Posterior cingulate gyrus (tissue), 11 donors: ENCODE results near the gene RORC.
A peak's percentile ranks its signal among the peaks of the same experiment; 100 is the strongest.

ENCODE experiments used
- DNase-seq, 10 donors: peaks; one replicate each; pipeline versions ENCODE4 v3.0.0 to v3.0.0-alpha.2; 2020 to 2021; ENCODE audit warnings: mixed read lengths in 3 of 10
- intact Hi-C: fragments of 100-400 bp; cut with DNase I; formaldehyde crosslinking; loops from one replicate; pipeline ENCODE4 v1.15.1; 2023

Gene RORC

DNA sequence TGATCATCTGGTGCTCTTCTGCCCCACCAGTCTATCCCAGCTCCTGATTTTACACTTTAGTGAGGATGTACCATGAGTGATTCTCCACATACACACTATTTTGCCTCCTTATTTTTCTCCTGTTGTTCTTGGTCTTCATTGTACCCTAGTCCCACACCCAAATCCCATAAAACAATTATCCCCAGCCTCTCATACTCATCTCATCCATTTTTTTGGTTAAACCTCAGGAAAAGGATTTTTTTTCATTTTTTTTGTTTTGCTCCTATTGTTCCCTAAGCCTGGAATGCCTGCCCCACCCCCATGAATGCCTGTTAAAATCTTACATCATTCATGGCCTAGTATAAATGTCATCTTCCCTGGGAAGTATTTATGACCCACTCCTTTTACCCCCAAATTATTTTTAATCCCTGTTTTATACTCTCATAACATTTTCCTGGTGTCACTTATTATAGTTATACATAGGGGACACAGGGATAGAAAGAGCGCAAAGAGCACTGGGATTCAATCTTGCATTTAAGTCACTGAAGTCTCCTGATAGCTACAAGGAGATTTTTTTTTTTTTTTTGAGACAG lies 21.5 kb downstream of the RORC start:
- intact Hi-C loops, result no loop called here
- peak in 1 of 10 donors; percentile 1 for DNase-seq

DNA sequence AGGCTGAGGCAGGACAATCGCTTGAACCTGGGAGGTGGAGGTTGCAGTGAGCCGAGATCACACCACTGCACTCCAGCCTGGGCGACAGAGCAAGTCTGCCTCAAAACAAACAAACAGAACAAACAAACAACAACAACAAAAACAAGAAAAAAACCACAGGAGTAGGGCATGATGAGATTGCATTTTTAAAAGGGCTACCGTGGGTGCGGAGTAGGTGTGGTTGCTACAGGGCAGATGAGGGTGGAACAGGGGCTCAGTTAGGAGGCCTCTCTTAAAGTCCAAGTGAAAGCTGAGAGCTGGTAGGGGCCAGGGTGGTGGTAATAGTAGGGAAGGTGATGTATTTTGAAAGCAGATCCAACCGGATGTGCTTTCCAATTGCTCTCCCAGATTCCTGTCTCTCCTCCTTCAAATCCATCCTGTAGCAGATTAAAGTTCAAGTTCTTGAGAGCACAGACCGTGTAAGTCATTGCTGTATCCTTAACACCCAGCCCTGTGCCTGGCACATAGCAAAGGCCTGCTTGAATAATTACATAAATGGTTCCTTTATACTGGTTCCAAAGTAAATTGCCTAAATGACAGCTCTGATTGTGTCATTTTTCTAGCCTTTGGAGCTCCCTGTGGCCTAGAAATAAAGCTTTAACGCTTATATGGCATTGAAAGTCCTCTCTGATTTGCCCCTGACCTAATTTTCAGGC lies 22.2 kb downstream of the RORC start:
- intact Hi-C loops, result no loop called here

DNA sequence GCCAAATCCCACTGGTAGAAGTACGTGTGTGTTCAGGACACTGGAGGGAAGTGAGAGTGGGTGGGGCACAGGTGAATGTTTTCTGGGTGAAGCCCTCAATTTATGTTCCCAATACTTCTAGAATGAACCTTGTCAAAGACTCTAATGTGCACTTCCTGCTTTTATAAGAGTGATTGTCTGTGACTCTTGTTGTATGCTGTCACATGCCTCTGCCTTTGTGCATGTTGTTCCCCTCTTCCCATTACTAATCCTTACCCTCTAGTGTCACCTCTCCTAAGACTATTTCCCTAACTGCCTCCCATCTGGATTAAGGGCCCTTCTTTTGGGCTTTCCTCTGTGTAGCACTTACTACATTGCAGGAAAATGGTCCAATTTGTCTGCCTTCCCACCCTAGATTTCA lies 23.8 kb downstream of the RORC start:
- DNase-seq, result no peak
- intact Hi-C loops, result no loop called here

More for the DNA sequence above, 22.2 kb downstream of the RORC start:
- DNase-seq, result peak in 1 of 10 donors; percentile 58

DNA sequence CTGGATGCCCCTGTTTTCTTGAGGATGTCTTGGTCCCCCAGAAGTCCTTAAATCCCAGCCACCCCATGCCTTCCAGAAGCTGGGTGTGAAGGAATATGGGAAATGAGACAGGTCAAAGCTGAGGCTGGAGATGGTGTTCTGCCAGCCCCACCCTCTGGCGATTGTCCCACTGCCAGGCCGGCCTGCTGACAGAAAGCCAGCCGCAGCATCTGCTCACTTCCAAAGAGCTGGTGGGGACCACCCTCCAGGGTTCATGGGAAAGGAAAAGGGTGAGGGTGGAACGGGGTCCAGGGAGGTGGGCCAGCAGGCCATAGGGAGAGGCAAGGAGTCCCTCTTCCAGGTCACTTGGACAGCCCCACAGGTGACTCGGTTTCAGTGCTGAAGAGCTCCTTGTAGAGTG lies 24.5 kb downstream of the RORC start:
- intact Hi-C loops, result no loop called here
- DNase-seq, result peak in 2 of 10 donors; percentile 29 to 72

DNA sequence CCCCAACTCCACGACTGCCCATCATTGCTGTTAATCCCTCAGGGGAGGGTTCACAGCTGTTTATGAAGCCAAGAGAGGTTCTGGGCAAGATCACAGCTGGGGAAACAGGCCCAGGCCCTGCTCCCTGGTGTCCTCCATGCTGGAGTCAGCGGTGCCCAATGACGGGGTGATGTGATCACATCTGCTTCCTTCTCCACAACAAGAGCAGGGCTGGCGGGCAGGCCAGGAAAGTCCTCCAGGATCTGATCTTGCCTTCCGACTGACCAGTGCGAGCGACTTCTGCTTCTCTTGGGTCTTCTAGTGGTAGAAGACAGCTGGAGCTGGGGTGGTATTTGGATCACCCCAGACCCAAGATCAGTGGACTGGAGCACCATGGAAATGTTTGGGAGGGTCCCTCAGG lies 25.4 kb downstream of the RORC start:
- intact Hi-C loops, result no loop called here
- DNase-seq, result peak in 1 of 10 donors; percentile 49

DNA sequence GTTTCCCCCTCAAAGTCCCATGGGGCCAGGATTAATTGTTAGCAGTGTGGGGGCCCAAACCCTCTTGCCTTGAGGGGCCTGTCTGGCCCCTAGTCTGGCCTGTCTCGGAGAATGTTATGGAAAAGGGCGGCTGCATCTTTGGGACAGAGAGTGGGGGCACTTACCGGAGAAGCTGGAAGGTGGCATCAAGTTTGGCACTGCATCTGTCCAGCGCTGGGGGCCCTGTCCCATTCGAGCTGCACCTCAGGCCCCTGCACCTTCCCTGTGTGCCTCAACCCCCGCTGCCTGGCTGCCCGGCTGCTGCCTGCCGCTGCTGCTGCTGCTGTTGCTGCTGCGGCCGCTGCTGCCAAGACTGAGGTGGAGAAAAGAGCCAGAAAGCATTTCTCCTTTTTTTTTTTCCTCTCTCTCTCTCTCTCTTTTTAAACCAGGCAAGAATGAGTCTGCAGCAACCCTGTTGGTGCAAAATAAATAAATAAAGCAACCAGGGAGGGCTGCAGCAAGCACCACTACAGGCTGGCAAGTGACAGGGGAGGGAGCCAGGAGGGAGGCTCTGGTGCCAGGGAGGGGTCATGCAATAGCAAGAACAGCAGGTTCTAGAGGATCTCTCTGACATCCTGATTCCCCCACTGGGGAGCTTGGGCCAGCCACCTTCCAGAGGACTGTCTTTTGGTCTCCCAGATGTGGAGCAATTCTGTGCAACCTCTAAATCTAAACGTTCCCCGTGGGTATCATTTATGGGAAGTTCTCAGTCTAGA lies 26.4 kb downstream of the RORC start, which contains the start of gene LINGO4:
TSS of gene LINGO4 (minus strand) at position 354 of the 755 bp plus-strand sequence. CDS start 2,715 bp downstream, outside the sequence.
- peak in 1 of 10 donors; percentile 74 for DNase-seq
- intact Hi-C loops, result no loop called here

DNA sequence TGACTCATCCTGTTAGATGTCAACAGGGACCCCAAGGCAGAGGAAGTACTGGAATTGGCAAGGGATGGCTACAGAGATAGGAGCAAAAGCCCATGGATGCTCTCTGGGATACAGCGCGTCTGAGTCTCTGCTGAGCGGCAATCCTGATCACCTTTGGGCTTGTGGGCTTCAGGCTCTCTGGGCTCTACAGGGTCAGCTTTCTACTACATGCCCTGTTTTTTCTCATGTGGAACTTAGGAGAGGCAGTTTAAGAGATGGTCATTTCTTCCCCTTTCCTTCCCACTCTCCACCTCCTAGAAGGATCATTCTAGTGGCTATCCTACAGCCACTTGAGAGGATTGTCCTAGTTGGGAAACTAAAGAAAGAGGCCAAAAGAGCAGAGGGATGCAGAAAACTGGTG lies 27.7 kb downstream of the RORC start:
- DNase-seq, result no peak
- intact Hi-C loops, result no loop called here

DNA sequence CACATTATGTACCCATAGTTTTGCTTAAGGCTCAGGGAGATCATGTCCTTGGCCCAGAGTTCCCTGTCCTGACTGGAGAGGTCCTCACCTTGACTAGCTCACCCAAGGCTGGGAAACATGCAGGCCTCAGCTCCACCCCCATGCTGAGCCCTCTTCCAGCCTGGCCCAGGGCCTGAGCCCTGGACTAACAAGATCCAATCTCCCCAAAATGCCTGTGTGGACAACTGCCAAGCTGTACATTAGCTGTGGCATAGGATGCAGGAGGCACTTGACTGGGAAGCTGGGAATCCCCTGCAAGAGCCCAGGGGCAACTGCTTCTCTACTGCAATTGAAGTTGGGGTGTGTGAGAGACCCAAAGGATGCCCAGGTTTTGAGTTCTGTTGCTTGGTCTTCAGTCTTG lies 28.4 kb downstream of the RORC start:
- no peak for DNase-seq
- intact Hi-C loops, result no loop called here

DNA sequence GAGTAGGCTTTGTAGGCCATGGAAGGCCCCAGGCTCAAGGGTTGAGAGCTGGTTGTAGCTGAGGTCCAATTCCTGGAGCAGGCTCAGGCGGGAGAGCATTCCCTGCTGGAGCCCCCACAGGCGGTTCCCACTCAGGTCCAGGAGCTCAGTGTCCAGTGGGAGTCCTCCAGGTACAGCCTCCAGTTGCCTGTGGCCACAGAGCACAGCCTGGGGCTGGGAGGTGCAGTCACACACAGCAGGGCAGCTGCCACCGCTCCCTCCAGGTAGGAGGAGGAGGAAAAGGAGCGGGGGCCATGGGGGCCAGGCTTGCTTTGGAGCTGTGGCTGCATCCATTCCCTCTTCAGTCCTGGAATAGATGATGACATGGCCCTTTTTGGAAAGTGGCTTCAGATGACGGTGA lies 29.2 kb downstream of the RORC start:
- no peak for DNase-seq
- intact Hi-C loops, result no loop called here

DNA sequence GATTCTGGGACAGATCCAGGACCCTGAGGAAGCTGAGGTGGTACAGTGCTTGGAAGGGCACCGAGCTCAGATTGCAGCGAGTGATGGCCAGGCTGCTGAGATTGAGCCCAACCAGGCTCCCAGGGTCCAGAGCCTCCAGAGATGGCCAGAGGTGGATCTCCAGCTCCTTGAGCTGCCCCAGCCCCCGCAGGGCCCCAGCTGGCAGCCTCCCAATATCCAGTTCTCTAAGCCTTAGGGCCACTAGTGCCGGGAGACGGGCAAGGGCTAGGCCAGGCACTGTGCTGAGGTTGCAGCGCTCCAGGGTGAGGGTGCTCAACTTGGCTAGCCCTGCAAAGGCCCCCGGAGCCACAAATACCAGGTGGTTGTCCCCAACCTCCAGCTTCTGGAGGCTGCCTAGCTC lies 29.8 kb downstream of the RORC start:
- DNase-seq, result no peak
- intact Hi-C loops, result no loop called here

DNA sequence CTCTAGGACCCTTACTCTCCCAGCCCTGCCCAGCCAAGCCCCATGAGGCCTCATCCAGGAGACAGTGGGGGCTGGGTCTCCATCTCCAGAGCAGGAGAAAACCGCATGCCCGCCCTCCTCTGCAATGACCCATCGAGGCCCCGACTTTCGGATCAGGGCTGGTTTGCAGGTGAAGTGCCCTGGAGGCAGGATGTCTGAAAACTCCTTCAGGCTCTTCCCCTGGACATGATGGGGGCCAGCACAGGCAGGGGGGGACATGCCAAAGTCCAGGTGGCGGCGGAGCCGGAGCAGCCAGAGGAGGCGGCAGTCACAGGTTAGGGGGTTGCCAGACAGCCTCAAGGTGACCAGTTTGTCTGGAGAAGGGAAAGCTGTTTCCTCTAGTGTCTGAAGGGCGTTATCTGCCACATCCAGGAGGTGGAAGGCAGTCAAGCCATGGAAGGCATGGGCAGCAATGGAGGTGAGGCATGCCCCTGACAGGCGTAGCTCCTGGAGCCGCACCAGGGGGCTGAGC lies 30.2 kb downstream of the RORC start:
- intact Hi-C loops, result no loop called here
- DNase-seq, result no peak

DNA sequence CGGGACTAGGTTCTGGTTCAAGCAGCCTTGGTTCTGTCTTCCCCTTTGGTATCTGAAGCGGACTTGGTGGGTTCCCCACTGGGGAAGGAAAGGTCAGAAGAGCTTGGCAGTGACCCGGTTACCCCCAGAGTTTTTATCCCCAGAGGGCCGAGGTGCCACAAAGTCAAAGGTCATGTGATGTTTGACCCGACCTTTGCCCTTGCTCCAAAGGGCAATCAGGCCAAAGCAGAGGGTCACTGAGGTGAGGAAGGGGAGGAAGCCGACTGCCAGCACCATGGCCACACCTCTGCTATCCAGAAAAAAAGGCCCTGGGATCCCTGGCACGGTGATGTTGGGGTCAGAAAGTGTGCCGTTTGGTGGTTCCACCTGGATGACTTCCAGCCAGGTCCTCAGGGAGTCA lies 30.8 kb downstream of the RORC start:
- DNase-seq, result no peak
- intact Hi-C loops, result no loop called here

DNA sequence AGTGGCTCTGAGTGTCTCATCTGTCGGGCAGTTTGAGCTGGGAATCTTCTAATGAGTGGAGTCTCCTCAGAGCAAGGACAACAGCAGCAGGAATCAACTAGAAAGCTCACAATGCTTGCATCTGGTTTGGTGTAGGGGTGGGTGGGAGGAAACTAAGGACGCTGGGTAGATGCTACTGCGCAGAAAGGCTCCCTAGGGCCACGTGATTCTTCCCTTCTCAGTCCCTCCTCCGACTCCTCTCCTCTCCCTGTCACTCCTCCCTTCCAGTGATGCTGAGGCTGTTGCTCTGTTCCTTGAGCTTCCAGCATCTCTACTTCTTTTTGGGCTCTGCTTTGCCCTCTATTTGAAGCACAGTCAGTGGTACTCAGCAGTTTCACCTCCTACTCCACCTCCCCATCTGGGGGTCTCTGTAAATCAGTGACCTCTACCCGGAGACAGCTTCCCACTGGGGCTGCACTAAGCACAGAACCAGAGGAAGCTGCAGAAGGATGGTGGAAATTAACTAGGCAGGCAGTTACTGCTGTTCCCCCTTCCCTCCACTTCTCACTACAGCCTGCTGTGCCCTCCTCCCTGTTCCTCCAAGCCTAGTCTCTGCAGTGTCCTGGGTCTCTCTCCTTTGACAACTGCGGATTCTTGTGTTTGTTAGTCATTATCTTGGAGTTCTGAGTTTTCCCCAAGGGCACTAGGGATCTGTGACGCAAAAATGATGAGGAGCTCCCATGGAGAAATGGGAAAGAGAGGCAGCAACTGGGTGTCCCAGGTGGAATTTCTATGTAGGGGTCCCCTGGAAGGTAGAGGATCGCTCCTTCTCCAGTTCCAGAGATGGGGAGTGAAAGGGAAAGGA lies 32.2 kb downstream of the RORC start:
- DNase-seq, result peak in 2 of 10 donors; percentile 10 to 90
- intact Hi-C loops, result no loop called here

DNA sequence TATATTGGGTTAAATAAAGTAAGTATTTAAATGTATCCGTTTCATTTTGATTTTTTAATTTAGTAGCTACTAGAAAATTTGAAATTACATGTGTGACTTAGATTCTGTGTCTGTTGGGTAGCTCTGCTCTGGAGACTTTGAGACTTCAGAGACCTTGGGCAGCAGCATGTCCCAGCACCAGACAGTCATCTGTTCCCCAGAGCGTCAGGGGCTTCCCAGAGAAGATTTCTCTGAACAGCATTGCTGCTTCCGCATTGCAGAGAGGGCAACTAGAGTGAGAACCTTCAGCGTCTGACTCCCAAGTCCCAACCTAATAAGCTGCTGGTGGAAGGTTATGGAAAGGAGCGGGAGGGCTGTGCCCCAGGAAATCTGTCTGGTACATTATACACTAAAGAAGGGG lies 33.0 kb downstream of the RORC start:
- intact Hi-C loops, result no loop called here
- DNase-seq, result no peak

DNA sequence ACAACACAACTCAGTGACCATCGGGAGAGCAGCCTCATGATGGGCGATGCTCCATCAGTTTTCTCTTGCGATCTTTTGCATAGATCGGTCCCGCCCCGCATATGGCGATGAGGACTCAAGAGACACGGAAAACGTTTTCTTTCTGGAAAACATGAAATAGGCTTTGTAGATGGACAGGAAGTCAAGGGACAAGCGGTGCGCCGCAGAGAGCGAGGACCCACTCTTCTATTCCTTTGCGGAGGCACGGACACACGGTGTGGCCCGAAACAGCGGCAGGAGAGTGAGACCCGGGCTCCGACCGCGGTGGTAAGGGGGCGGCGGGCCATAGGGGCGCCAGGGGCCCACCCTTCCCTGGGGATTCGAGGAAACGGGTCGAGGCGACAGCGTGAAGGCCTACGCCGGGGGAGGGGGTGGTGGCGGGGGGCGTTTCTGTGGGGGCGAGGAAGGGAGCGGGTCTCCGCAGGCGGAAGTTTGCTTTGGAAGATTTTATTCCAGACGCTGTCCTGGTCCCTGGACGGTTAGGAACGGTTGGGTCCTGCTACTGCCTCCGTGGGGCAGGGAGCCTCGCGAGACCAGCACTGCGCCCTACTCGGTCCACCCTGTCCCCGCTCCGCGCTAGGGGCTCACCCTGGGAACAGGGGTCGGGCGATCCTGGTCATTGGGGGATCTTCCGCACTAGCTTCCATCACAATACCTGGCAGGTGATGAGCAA lies 40.5 kb downstream of the RORC start:
- DNase-seq, result peak in 1 of 10 donors; percentile 20
- intact Hi-C loops, result loop anchor here (1.0 to 2.0 kb wide), 2 partner anchors 28 to 48 kb away; partner anchors contain the start of genes C2CD4D and MRPL9

DNA sequence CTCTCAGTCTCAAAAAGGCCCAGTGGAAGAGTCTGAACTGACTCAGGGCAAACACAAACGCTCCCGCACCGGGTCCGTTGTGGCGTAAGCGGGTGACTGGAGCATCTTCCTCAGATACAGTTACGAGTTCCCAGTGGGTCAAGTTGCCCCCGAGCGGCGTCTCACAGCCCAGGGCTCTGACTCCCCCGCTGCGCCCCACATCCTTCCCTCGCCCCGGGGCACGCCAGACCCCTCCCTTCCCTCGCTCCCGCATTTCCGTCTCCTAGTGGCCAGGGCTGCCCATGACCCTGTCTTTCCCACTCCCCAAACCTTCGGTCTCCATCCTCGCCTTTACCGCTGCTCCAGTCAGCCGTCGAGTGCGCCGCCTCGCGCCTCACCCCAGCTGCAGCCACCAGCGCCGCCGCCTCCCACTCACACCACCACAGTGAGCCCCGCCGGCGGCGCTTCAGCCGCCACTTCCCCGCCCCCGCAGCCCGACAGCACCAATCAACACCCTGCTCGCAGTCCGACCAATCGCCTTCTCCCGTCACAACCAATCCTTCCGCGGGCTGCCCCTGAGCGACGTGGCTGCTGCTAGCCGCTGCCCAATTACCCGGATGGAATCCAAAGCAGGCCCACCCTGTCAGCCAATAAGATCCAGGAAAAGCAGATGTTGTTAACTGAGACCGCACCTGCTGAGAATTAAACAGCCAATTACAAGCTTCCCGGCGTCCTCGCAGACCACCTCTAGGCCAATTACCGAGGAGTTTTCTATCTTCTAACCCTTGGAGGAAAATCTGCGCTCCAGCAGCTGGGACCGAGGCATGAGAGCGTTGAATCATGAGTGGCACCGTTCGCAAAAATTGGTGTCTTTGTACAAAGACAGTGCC lies 41.3 kb downstream of the RORC start, which contains the start of gene TDRKH:
TSS of gene TDRKH (minus strand) at position 430 of the 869 bp plus-strand sequence. CDS start 7,478 bp downstream, outside the sequence.
- DNase-seq, result peak; percentile 96 to 100 (median 98)
- intact Hi-C loops, result loop anchor here (1.0 to 2.0 kb wide), 2 partner anchors 28 to 49 kb away; partner anchors contain the start of genes C2CD4D and MRPL9

DNA sequence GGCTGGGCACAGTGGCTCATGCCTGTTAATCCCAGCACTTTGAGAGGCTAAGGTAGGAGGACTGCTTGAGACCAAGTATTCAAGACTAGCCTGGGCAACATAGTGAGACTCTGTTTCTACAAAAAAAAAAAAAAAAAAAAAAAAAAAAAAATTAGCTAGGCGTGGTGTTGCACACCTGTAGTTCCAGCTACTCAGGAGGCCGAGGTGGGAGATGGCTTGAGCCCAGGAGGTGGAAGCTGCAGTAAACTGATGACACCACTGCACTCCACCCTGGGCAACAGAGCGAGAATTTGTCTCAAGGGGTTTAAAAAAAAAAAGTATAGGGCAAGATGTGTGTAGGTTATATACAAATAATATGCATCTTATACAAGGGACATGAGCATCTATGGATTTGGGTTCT lies 43.9 kb downstream of the RORC start:
- intact Hi-C loops, result no loop called here
- DNase-seq, result no peak

DNA sequence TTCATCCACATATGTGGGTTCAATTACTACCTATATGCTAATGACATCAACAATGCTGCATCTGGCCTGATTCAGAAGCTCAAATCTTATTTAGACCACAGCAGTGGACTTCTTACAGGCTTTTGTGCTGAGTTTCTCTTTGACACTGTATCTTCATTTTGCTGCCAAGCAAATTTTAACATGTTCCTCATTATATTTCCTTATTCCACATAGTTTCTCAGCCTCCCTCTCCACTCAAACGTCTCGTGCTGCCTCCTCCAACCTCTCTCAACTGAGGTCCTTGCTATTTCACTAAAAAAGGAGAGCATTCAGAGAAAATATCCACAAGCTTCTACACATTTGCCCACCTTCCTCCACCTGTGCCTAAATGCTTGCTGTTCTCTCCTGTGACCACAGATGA lies 47.8 kb downstream of the RORC start:
- no peak for DNase-seq
- intact Hi-C loops, result no loop called here

DNA sequence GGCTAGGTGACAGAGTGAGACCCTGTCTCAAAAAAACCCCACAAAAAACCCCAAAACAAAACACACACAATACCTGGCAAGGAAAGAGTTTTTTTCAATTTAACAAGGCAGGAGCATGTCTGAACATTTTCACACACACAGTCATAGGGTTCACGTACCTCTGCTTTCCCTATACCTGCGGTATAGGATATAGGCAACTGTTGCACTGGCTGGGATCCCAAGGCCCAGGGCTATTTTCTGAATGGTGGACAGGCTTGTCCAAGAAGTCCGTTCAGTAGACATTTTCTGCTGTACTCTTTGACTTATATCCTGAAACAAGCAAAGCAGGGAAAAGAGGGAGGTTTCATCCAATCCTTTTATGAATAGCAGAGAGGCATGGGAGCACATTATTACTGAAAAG lies 48.9 kb downstream of the RORC start:
- intact Hi-C loops, result no loop called here
- DNase-seq, result no peak
